Measurements from ENCODE around the gene SMYD3.

Gene SMYD3

DNA sequence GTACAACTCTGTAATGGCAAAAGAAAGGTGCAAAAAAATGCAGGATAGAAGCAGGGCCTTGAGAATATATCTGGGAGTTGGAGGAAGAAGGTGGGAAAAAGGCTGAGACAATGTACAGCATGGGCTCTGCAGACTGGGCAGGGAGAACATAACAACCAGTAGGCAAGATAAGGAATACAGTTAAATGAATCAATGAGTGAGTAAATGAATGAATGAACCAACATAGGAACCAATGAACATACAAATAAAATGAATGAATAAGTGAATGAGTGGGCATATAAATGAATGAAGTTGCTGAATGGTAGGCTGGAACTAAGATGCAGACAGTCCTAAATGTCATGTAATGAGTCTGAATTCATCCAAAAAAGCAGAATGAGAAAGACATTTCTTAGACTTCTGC is 370.6 kb downstream of the SMYD3 start:
- Histone ChIP-seq H3K9me3 (ENCODE audit: control insufficient read depth, insufficient read depth, low read depth, low read length) (no peaks in the 10 kb centered on the region), H3K36me3 (ENCODE audit: control insufficient read depth in 2 of 2, insufficient read depth in 1 of 2, low read length in 2 of 2) (no peaks in the 10 kb centered on the region), H3K4me1 (ENCODE audit: control insufficient read depth, insufficient read depth, low read length) (no peaks in the 10 kb centered on the region), H3K4me3 (ENCODE audit: low read depth, low read length) (no peak overlapping the region), H3K27ac (ENCODE audit: extremely low read depth, low read depth, low read length) (no peak overlapping the region)
- CTCF ChIA-PET = no interaction called here
- TF ChIP-seq ZNF776 (tag by site-specific recombination; IDR thresholded peaks at IDR 0.05; ENCODE audit: borderline replicate concordance) (no peak), ZNF174 (tag by site-specific recombination; IDR thresholded peaks at IDR 0.05) (no peak), ZNF121 (tag by site-specific recombination; IDR thresholded peaks at IDR 0.05) (no peak), SCRT2 (tag by site-specific recombination; IDR thresholded peaks at IDR 0.05) (no peak), ZNF214 (tag by site-specific recombination; IDR thresholded peaks at IDR 0.05; ENCODE audit: borderline replicate concordance) (no peak), ZNF350 (tag by site-specific recombination; IDR thresholded peaks at IDR 0.05) (no peak), ZNF302 (tag by site-specific recombination; IDR thresholded peaks at IDR 0.05; ENCODE audit: low read depth) (no peak), ZNF223 (tag by site-specific recombination; IDR thresholded peaks at IDR 0.05) (no peak), ZFP69B (tag by site-specific recombination; IDR thresholded peaks at IDR 0.05) (no peak), HOXD13 (CRISPR knock-in tag; IDR thresholded peaks at IDR 0.05; ENCODE audit: borderline replicate concordance) (no peak), ZBTB1 (tag by site-specific recombination; IDR thresholded peaks at IDR 0.05) (no peak)
- TF ChIP-seq, protein P1, sequence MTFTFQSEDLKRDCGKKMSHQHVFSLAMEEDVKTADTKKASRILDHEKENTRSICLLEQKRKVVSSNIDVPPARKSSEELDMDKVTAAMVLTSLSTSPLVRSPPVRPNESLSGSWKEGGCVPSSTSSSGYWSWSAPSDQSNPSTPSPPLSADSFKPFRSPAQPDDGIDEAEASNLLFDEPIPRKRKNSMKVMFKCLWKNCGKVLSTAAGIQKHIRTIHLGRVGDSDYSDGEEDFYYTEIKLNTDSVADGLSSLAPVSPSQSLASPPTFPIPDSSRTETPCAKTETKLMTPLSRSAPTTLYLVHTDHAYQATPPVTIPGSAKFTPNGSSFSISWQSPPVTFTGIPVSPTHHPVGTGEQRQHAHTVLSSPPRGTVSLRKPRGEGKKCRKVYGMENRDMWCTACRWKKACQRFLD (tag by site-specific recombination; IDR thresholded peaks at IDR 0.05) = no peak
- TF ChIP-seq, protein P2, sequence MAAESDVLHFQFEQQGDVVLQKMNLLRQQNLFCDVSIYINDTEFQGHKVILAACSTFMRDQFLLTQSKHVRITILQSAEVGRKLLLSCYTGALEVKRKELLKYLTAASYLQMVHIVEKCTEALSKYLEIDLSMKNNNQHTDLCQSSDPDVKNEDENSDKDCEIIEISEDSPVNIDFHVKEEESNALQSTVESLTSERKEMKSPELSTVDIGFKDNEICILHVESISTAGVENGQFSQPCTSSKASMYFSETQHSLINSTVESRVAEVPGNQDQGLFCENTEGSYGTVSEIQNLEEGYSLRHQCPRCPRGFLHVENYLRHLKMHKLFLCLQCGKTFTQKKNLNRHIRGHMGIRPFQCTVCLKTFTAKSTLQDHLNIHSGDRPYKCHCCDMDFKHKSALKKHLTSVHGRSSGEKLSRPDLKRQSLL (tag by site-specific recombination; IDR thresholded peaks at IDR 0.05) = no peak
- POLR2A ChIA-PET = no interaction called here

DNA sequence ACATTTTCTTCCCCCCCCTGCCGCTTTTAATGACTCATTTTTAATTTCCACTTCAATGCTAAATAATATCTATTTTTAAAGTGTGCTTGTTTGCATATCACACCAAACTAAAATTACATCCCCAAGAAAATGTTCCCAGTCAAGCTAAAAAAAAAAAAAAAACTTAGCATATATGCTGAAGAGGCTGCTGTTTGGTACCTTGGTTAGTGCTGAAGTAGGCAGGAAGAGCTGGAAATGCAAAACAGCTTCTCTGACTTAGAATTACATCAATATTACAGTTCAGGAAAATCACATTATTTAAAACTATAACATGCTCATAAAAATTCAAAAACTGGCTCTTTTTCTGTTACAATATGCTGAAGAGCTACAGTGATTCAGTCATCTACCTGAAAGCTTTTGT is 372.3 kb downstream of the SMYD3 start:
- ChIA-PET POLR2A (no interaction called here), CTCF (interaction anchor here (0.6 kb wide), 1 partner anchor 18 kb away, joined by 3 read pairs; no protein-coding TSS in a partner anchor)
- Histone ChIP-seq H3K27ac (ENCODE audit: extremely low read depth, low read depth, low read length) (no peak overlapping the region), H3K36me3 (ENCODE audit: control insufficient read depth in 2 of 2, insufficient read depth in 1 of 2, low read length in 2 of 2) (no peaks in the 10 kb centered on the region), H3K9me3 (ENCODE audit: control insufficient read depth, insufficient read depth, low read depth, low read length) (no peaks in the 10 kb centered on the region), H3K4me1 (ENCODE audit: control insufficient read depth, insufficient read depth, low read length) (no peaks in the 10 kb centered on the region), H3K4me3 (ENCODE audit: low read depth, low read length) (no peak overlapping the region)
- TF ChIP-seq ZNF202 (tag by site-specific recombination; IDR thresholded peaks at IDR 0.05; ENCODE audit: borderline replicate concordance) (no peak), ZNF174 (tag by site-specific recombination; IDR thresholded peaks at IDR 0.05) (no peak), SP7 (tag by site-specific recombination; IDR thresholded peaks at IDR 0.05) (no peak), GLI2 (tag by site-specific recombination; IDR thresholded peaks at IDR 0.05; ENCODE audit: borderline replicate concordance, low read depth) (no peak), ZNF558 (tag by site-specific recombination; IDR thresholded peaks at IDR 0.05) (no peak), ZNF654 (tag by site-specific recombination; IDR thresholded peaks at IDR 0.05; ENCODE audit: low read depth) (no peak), KLF10 (tag by site-specific recombination; IDR thresholded peaks at IDR 0.05) (no peak)
- TF ChIP-seq, protein P3, sequence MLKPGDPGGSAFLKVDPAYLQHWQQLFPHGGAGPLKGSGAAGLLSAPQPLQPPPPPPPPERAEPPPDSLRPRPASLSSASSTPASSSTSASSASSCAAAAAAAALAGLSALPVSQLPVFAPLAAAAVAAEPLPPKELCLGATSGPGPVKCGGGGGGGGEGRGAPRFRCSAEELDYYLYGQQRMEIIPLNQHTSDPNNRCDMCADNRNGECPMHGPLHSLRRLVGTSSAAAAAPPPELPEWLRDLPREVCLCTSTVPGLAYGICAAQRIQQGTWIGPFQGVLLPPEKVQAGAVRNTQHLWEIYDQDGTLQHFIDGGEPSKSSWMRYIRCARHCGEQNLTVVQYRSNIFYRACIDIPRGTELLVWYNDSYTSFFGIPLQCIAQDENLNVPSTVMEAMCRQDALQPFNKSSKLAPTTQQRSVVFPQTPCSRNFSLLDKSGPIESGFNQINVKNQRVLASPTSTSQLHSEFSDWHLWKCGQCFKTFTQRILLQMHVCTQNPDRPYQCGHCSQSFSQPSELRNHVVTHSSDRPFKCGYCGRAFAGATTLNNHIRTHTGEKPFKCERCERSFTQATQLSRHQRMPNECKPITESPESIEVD (tag by site-specific recombination; IDR thresholded peaks at IDR 0.05) = no peak
- TF ChIP-seq, protein P4, sequence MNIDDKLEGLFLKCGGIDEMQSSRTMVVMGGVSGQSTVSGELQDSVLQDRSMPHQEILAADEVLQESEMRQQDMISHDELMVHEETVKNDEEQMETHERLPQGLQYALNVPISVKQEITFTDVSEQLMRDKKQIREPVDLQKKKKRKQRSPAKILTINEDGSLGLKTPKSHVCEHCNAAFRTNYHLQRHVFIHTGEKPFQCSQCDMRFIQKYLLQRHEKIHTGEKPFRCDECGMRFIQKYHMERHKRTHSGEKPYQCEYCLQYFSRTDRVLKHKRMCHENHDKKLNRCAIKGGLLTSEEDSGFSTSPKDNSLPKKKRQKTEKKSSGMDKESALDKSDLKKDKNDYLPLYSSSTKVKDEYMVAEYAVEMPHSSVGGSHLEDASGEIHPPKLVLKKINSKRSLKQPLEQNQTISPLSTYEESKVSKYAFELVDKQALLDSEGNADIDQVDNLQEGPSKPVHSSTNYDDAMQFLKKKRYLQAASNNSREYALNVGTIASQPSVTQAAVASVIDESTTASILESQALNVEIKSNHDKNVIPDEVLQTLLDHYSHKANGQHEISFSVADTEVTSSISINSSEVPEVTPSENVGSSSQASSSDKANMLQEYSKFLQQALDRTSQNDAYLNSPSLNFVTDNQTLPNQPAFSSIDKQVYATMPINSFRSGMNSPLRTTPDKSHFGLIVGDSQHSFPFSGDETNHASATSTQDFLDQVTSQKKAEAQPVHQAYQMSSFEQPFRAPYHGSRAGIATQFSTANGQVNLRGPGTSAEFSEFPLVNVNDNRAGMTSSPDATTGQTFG (tag by site-specific recombination; IDR thresholded peaks at IDR 0.05; ENCODE audit: borderline replicate concordance) = no peak
- TF ChIP-seq, protein P1 (tag by site-specific recombination; IDR thresholded peaks at IDR 0.05) = no peak
- TF ChIP-seq, protein P5, sequence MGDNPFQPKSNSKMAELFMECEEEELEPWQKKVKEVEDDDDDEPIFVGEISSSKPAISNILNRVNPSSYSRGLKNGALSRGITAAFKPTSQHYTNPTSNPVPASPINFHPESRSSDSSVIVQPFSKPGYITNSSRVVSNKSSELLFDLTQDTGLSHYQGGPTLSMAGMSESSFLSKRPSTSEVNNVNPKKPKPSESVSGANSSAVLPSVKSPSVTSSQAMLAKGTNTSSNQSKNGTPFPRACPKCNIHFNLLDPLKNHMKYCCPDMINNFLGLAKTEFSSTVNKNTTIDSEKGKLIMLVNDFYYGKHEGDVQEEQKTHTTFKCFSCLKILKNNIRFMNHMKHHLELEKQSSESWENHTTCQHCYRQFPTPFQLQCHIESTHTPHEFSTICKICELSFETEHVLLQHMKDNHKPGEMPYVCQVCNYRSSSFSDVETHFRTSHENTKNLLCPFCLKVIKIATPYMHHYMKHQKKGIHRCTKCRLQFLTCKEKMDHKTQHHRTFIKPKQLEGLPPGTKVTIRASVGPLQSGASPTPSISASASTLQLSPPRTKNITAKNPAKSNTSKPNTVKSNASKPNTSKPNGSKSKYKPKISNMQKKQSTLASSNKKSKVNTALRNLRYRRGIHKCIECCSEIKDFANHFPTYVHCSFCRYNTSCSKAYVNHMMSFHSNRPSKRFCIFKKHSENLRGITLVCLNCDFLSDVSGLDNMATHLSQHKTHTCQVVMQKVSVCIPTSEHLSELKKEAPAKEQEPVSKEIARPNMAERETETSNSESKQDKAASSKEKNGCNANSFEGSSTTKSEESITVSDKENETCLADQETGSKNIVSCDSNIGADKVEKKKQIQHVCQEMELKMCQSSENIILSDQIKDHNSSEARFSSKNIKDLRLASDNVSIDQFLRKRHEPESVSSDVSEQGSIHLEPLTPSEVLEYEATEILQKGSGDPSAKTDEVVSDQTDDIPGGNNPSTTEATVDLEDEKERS (tag by site-specific recombination; IDR thresholded peaks at IDR 0.05) = no peak
- TF ChIP-seq, protein P6, sequence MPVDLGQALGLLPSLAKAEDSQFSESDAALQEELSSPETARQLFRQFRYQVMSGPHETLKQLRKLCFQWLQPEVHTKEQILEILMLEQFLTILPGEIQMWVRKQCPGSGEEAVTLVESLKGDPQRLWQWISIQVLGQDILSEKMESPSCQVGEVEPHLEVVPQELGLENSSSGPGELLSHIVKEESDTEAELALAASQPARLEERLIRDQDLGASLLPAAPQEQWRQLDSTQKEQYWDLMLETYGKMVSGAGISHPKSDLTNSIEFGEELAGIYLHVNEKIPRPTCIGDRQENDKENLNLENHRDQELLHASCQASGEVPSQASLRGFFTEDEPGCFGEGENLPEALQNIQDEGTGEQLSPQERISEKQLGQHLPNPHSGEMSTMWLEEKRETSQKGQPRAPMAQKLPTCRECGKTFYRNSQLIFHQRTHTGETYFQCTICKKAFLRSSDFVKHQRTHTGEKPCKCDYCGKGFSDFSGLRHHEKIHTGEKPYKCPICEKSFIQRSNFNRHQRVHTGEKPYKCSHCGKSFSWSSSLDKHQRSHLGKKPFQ (tag by site-specific recombination; IDR thresholded peaks at IDR 0.05) = no peak
